GM12865 (cell line): ENCODE results near the gene PFKL.

ENCODE experiments used
- DNase-seq: peaks from one replicate; pipeline ENCODE4 v3.0.0; 2010; ENCODE audit warnings: low read depth
- H3K4me3 ChIP-seq: 2 replicates; pipeline ENCODE4 v1.5.1; 2011; ENCODE audit warnings: mild to moderate bottlenecking, low read depth, low read length, control low read depth
- TF ChIP-seq, protein P1 (sequence below): IDR thresholded peaks from 2 replicates; pipeline ENCODE4 v1.5.1; 2011; ENCODE audit warnings: low read length, control low read depth, low read depth, inconsistent platforms; ENCODE audit not compliant: insufficient read depth; ENCODE audit errors: missing control alignments

Gene PFKL

DNA sequence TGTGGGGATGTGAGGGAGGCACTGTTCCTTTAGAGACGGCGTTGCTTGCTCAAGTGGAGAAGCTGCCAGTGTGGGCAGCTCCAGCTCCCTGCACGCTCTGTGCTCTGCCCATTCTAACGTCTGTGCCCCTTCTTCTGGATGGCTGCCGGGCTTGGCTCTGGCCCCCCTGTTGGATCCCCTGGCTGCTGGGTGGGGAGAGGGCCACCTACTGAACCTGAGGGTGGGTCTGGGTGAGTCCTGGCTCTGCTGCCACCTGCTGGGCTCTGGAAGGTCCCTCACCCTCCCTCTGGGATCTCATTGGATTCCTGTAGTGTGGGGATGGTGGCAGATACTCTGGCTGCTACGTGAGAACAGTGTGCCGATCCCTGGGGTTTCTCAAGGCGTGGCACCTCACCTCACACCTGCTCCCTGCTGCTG lies 5.0 kb downstream of the PFKL start:
- peak; percentile 56 for DNase-seq
- TF ChIP-seq, protein P1, sequence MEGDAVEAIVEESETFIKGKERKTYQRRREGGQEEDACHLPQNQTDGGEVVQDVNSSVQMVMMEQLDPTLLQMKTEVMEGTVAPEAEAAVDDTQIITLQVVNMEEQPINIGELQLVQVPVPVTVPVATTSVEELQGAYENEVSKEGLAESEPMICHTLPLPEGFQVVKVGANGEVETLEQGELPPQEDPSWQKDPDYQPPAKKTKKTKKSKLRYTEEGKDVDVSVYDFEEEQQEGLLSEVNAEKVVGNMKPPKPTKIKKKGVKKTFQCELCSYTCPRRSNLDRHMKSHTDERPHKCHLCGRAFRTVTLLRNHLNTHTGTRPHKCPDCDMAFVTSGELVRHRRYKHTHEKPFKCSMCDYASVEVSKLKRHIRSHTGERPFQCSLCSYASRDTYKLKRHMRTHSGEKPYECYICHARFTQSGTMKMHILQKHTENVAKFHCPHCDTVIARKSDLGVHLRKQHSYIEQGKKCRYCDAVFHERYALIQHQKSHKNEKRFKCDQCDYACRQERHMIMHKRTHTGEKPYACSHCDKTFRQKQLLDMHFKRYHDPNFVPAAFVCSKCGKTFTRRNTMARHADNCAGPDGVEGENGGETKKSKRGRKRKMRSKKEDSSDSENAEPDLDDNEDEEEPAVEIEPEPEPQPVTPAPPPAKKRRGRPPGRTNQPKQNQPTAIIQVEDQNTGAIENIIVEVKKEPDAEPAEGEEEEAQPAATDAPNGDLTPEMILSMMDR, result peak; percentile 65
- no peak overlapping the region for H3K4me3 ChIP-seq

DNA sequence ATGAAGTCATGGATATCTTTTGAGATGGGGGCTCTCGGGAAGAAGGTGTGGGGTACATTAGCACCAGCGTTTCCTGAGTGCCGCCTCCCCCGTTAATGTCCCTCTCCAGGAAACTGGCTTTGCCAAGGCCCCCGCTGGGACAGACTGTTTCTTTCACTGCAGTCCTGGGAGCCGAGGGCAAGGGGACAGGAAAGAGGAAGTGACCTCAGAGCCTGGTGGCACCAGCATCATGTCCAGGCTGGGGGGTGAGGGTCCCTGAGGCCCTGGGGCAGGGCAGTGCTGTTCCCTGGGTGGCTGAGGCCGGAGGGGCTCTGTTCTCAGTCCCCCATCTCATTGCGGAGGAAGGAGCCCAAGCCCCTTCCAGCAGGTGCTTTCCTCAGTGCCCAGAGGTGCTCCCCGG lies 5.8 kb downstream of the PFKL start:
- TF ChIP-seq, protein P1, result no peak
- DNase-seq, result no peak
- H3K4me3 ChIP-seq, result no peak overlapping the region

DNA sequence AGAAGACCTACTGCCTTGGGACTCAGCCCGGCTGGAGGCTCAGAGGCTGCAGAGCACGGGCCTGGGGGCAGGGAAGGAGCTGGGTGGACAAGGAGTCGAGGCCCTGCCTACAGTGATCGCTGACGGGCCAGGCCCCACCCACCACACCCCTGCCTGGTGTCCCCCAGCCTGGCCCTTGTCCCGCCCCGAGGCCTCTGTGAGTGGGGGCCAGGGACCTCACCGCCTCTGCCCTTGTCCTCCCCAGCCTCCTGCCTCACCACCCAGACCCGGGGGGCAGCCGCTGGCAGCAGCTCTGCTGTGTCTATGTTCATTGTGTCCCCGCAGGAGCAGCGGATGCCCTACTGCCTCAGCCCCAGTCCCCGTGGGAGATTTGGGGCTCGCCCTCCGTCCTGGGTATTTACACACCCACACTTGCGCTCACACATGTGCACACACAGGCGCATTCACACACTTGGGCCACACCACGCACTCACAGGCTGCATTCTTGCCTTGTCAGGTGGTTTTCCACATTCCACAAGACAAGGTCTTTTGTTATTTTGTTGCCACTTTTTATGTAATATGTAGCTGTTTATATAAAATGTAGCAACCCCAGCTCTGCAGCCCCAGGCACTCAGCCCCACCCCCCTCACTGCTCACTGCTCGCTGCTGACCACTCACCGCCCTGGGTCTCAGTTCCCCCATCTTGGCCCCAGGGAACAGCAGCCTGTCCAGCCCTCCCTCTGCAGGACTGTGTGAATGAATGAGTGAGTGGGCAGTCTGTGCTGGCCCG lies 7.3 kb downstream of the PFKL start:
- TF ChIP-seq, protein P1, result no peak
- DNase-seq, result no peak
- no peak overlapping the region for H3K4me3 ChIP-seq

DNA sequence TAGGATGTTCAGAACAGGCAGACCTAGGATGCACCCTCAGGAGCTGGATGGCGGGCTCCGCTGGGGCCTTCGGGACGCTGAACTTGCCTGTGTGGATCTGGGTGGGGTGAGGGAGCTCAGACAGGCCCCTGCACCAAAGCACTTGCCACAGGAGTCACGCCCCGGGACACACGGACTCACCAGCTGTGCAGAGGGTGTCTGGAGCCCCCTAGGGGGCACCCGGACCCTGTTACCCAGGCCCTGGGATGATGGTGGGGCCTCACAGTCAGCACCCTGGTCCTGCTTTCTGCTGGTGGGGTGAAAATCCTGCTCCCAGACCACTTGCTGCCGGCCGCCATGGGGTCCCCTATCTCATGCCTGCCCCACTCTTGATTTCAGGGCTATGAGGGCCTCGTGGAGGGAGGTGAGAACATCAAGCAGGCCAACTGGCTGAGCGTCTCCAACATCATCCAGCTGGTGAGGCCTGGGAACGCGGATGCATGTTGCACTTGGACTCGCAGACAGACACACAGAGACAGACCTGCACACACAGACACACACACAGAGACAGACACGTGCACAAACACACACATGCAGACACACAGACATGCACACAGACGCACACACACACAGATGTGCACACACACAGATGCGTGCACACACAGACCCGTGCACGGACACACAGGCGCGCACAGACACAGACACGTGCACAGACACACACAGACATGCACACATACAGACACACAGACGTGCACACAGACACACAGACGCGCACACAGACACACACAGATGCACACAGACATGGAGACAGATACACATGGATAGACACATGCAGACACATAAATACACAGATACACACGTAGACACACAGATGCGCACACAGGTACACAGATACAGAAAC lies 11.0 kb downstream of the PFKL start:
- TF ChIP-seq, protein P1, result no peak
- no peak overlapping the region for H3K4me3 ChIP-seq

DNA sequence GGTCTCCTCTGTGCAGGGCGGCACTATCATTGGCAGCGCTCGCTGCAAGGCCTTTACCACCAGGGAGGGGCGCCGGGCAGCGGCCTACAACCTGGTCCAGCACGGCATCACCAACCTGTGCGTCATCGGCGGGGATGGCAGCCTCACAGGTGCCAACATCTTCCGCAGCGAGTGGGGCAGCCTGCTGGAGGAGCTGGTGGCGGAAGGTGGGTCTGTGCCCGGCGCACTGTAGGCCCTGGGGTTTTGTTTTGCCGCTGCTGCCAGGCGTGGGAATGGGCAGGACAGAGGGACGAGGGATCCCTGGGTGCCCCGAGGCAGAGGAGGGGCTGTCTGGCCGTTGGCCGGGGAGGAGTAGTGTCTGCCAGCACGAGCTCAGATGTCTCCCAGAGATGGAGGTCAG lies 12.2 kb downstream of the PFKL start:
- H3K4me3 ChIP-seq, result no peak overlapping the region
- TF ChIP-seq, protein P1, result no peak
- DNase-seq, result no peak

More for the DNA sequence above, 11.0 kb downstream of the PFKL start:
- no peak for DNase-seq

DNA sequence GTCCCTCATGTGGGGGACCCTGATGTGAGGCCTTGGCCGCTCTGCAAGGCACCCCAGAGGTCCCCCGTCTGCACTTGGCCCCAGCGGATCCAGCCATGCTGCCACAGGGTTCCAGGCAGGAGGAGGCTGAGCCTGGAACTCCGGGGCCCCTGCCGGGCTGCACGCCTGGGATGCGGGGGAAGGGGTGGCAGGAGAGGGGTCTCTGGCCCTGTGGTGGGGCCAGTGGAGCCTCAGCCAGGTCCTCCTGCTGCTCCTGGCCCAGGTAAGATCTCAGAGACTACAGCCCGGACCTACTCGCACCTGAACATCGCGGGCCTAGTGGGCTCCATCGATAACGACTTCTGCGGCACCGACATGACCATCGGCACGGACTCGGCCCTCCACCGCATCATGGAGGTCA lies 12.9 kb downstream of the PFKL start:
- DNase-seq, result no peak
- TF ChIP-seq, protein P1, result no peak

More for the DNA sequence above, 12.9 kb downstream of the PFKL start:
- no peak overlapping the region for H3K4me3 ChIP-seq
